ENCODE data around the gene PITX1. TPM values are rescaled to one million over a fixed set of nuclear protein-coding genes. Genes with fewer than 3 reads are reported as not detected.

The PITX1 gene
- total and polyA plus RNA-seq, 2 donors (not counting 1 experiment from before 2014, with no cell fraction given), result 0.13 TPM; not detected in 1

GRCh38 chr5:135055396-135055795 lies 21.4 kb upstream of the PITX1 start:
- TF ChIP-seq CTCF (IDR thresholded peaks at IDR 0.05), result no peak
- no peak for TF ChIP-seq EZH2 (IDR thresholded peaks at IDR 0.05; ENCODE audit: borderline replicate concordance, insufficient read depth, low read depth, low read length, poor library complexity, severe bottlenecking)
- Histone ChIP-seq H4K20me1 (ENCODE audit: control insufficient read depth, insufficient read depth, low read length, poor library complexity, severe bottlenecking) (no peaks in the 10 kb centered on the region), H3K9me3 (ENCODE audit: control extremely low read depth in 1 of 3, control insufficient read depth in 2 of 3, insufficient read depth in 1 of 3, low read length in 2 of 3) (peaks cover 0 to 13% (median 0%) of the 10 kb centered on the region in 3 donors), H3K36me3 (replicated peaks in 1 of 2; ENCODE audit: control extremely low read depth in 1 of 2, control insufficient read depth in 1 of 2, extremely low read depth in 1 of 2, insufficient read depth in 2 of 2, low read length in 1 of 2) (no peaks in the 10 kb centered on the region), H3K27me3 (replicated peaks in 1 of 4; ENCODE audit: control extremely low read depth in 1 of 4, control insufficient read depth in 3 of 4, insufficient read depth in 4 of 4, low read length in 3 of 4) (peaks cover 0 to 41% (median 17%) of the 10 kb centered on the region in 4 experiments), H3K4me1 (ENCODE audit: control insufficient read depth in 2 of 2, insufficient read depth in 2 of 2, low read length in 2 of 2) (peaks cover 43 to 44% of the 10 kb centered on the region in 2 donors), H3K27ac (ENCODE audit: low read length in 2 of 2) (no peak overlapping the region), H3K9ac (ENCODE audit: low read length) (no peak overlapping the region), H3K4me2 (replicated peaks; ENCODE audit: low read depth, low read length, poor library complexity, severe bottlenecking) (no peak overlapping the region), H3K4me3 (ENCODE audit: control extremely low read depth in 1 of 5, extremely low read depth in 1 of 5, insufficient read depth in 1 of 5, low read depth in 2 of 5, low read length in 4 of 5) (no peak overlapping the region), H3K79me2 (ENCODE audit: control insufficient read depth, insufficient read depth, low read length) (no peaks in the 10 kb centered on the region), H2AFZ (ENCODE audit: insufficient read depth, low read depth, low read length, poor library complexity, severe bottlenecking) (no peak overlapping the region)
- Mint-ChIP-seq H3K4me3 (no peak overlapping the region), H3K4me1 (peaks cover 44% of the 10 kb centered on the region), H3K27ac (no peak overlapping the region), H3K27me3 (peaks cover 47% of the 10 kb centered on the region), H3K9me3 (ENCODE audit: insufficient read depth) (no peaks in the 10 kb centered on the region)
- ChIA-PET CTCF (no interaction called here), POLR2A (no interaction called here)
- intact Hi-C loops (cut with micrococcal nuclease), result no loop called here
- no peak for ATAC-seq (ENCODE audit: low read depth)
- no peak for DNase-seq
- 96% methylated on average over 5 of the region's 5 CpGs for WGBS (ENCODE audit: insufficient coverage)

- H3K36me3 ChIP-seq (replicated peaks in 1 of 2; ENCODE audit: control extremely low read depth in 1 of 2, control insufficient read depth in 1 of 2, extremely low read depth in 1 of 2, insufficient read depth in 2 of 2, low read length in 1 of 2), result no peaks in the 10 kb centered on the region
- H3K27ac ChIP-seq (ENCODE audit: low read length in 2 of 2), result no peak overlapping the region
- peaks cover 0 to 50% (median 21%) of the 10 kb centered on the region in 4 experiments for H3K27me3 ChIP-seq (replicated peaks in 1 of 4; ENCODE audit: control extremely low read depth in 1 of 4, control insufficient read depth in 3 of 4, insufficient read depth in 4 of 4, low read length in 3 of 4)
- TF ChIP-seq CTCF (IDR thresholded peaks at IDR 0.05) (no peak), EZH2 (IDR thresholded peaks at IDR 0.05; ENCODE audit: borderline replicate concordance, insufficient read depth, low read depth, low read length, poor library complexity, severe bottlenecking) (no peak)
- DNase-seq (no peak), ATAC-seq (ENCODE audit: low read depth) (no peak)
- peaks cover 0 to 19% (median 0%) of the 10 kb centered on the region in 3 donors for H3K9me3 ChIP-seq (ENCODE audit: control extremely low read depth in 1 of 3, control insufficient read depth in 2 of 3, insufficient read depth in 1 of 3, low read length in 2 of 3)
- Mint-ChIP-seq H3K9me3 (ENCODE audit: insufficient read depth) (no peaks in the 10 kb centered on the region), H3K4me3 (peak overlapping the region; percentile 85), H3K27me3 (peaks cover 49% of the 10 kb centered on the region), H3K4me1 (peaks cover 53% of the 10 kb centered on the region), H3K27ac (peak overlapping the region; percentile 11)
- intact Hi-C loops (cut with micrococcal nuclease), result loop anchor here (5.0 kb wide), 1 partner anchor 147 kb away; the partner anchor contains the start of gene PCBD2
- peaks cover 48 to 49% of the 10 kb centered on the region in 2 donors for H3K4me1 ChIP-seq (ENCODE audit: control insufficient read depth in 2 of 2, insufficient read depth in 2 of 2, low read length in 2 of 2)
- no peak overlapping the region for H2AFZ ChIP-seq (ENCODE audit: insufficient read depth, low read depth, low read length, poor library complexity, severe bottlenecking)
- POLR2A ChIA-PET, result no interaction called here
- H3K9ac ChIP-seq (ENCODE audit: low read length), result no peak overlapping the region
- H3K4me2 ChIP-seq (replicated peaks; ENCODE audit: low read depth, low read length, poor library complexity, severe bottlenecking), result peak overlapping the region; percentile 79
- H3K79me2 ChIP-seq (ENCODE audit: control insufficient read depth, insufficient read depth, low read length), result no peaks in the 10 kb centered on the region
- CTCF ChIA-PET, result no interaction called here
- H3K4me3 ChIP-seq (ENCODE audit: control extremely low read depth in 1 of 5, extremely low read depth in 1 of 5, insufficient read depth in 1 of 5, low read depth in 2 of 5, low read length in 4 of 5), result no peak overlapping the region
- 86% methylated on average over 1 of the region's 2 CpGs for WGBS (ENCODE audit: insufficient coverage)
- no peaks in the 10 kb centered on the region for H4K20me1 ChIP-seq (ENCODE audit: control insufficient read depth, insufficient read depth, low read length, poor library complexity, severe bottlenecking)
These were observed 20.5 kb upstream of the PITX1 start for GRCh38 chr5:135054546-135054945.
